SU-DHL-6 (cell line): ENCODE measurements around the gene SNRNP200.

Source experiments
- H2AFZ ChIP-seq: fragments of 200-600 bp; sonication (generic); 2 replicates; pipeline ENCODE4 v1.6.1; 2014; ENCODE audit warnings: low read depth, mild to moderate bottlenecking, moderate library complexity, mixed read lengths, antibody characterized with exemption, low read length; ENCODE audit not compliant: severe bottlenecking
- H3F3A ChIP-seq: fragments of 200-600 bp; shearing (Covaris generic); 2 replicates; pipeline ENCODE4 v1.6.0; 2016; ENCODE audit warnings: antibody characterized with exemption, mild to moderate bottlenecking; ENCODE audit not compliant: insufficient read depth
- H3K27ac ChIP-seq: fragments of 200-600 bp; sonication (generic); 2 replicates; pipeline ENCODE4 v1.5.1; 2016; ENCODE audit warnings: low read depth, mild to moderate bottlenecking, low read length, moderate library complexity, mixed read lengths
- H3K27me3 ChIP-seq: fragments of 200-600 bp; sonication (generic), shearing (Covaris generic); 2 replicates; pipeline ENCODE4 v1.6.0; 2014; ENCODE audit warnings: mild to moderate bottlenecking, low read length
- H3K36me3 ChIP-seq: fragments of 200-600 bp; sonication (generic); 2 replicates; pipeline ENCODE4 v1.6.1; 2014; ENCODE audit warnings: mild to moderate bottlenecking, low read length, mixed read lengths
- H3K4me2 ChIP-seq: fragments of 300-600, 200-600 bp; shearing (Covaris generic), sonication (generic); 2 replicates; pipeline ENCODE4 v1.6.0; 2014; ENCODE audit warnings: low read length, low read depth, mild to moderate bottlenecking; ENCODE audit not compliant: poor library complexity, severe bottlenecking
- H3K4me3 ChIP-seq: fragments of 200-600 bp; sonication (generic); 2 replicates; pipeline ENCODE4 v1.5.1; 2014; ENCODE audit warnings: antibody characterized with exemption, low read length, mild to moderate bottlenecking, mixed read lengths; ENCODE audit not compliant: insufficient read depth, poor library complexity, severe bottlenecking
- H3K79me2 ChIP-seq: fragments of 200-600 bp; sonication (generic); 2 replicates; pipeline ENCODE4 v1.6.1; 2014; ENCODE audit warnings: mild to moderate bottlenecking, low read length, moderate library complexity; ENCODE audit not compliant: insufficient read depth
- H3K9ac ChIP-seq: fragments of 200-600 bp; sonication (generic); 2 replicates; pipeline ENCODE4 v1.7.0; 2014; ENCODE audit warnings: mild to moderate bottlenecking, low read length
- H3K9me2 ChIP-seq: fragments of 200-600 bp; sonication (generic); replicated peaks from 2 replicates; pipeline ENCODE4 v1.6.1; 2014; ENCODE audit warnings: low read length; ENCODE audit not compliant: insufficient read depth
- H3K9me3 ChIP-seq: fragments of 200-600 bp; sonication (generic); 2 replicates; pipeline ENCODE4 v1.6.1; 2014; ENCODE audit warnings: low read length, mixed read lengths; ENCODE audit not compliant: insufficient read depth
- H4K20me1 ChIP-seq: fragments of 200-600 bp; sonication (generic); 2 replicates; pipeline ENCODE4 v1.6.1; 2014; ENCODE audit warnings: low read depth, mild to moderate bottlenecking, antibody characterized with exemption, low read length, moderate library complexity, mixed read lengths
- CTCF ChIP-seq: fragments of 200-600 bp; sonication (generic); IDR thresholded peaks from one replicate; pipeline ENCODE4 v1.5.1; 2017; ENCODE audit warnings: antibody characterized with exemption, mild to moderate bottlenecking, low read length, moderate library complexity; ENCODE audit not compliant: insufficient read depth, poor library complexity, severe bottlenecking
- EZH2phosphoT487 ChIP-seq: fragments of 200-600 bp; sonication (generic), shearing (Covaris generic); conservative IDR thresholded peaks from 2 replicates; pipeline ENCODE4 v1.6.1; 2018; ENCODE audit warnings: mild to moderate bottlenecking, antibody characterized with exemption, low read length, moderate library complexity, mixed read lengths

The SNRNP200 gene

GRCh38 chr2:96239745-96240264 lies 65.5 kb downstream of the SNRNP200 start:
- Histone ChIP-seq H3F3A (no peaks in the 10 kb centered on the region), H3K4me2 (no peak overlapping the region), H4K20me1 (no peaks in the 10 kb centered on the region), H3K9ac (no peak overlapping the region), H2AFZ (no peak overlapping the region), H3K79me2 (no peaks in the 10 kb centered on the region), H3K27me3 (no peaks in the 10 kb centered on the region), H3K36me3 (no peaks in the 10 kb centered on the region), H3K9me3 (no peaks in the 10 kb centered on the region), H3K4me3 (no peak overlapping the region), H3K27ac (no peak overlapping the region), H3K9me2 (no peaks in the 10 kb centered on the region)
- no peak for TF ChIP-seq CTCF
- TF ChIP-seq EZH2phosphoT487, result no peak

- Histone ChIP-seq H3K4me2 (no peak overlapping the region), H3K27ac (no peak overlapping the region), H3F3A (no peaks in the 10 kb centered on the region), H3K4me3 (no peak overlapping the region), H3K9me2 (no peaks in the 10 kb centered on the region), H3K9ac (no peak overlapping the region), H2AFZ (no peak overlapping the region), H4K20me1 (no peaks in the 10 kb centered on the region), H3K27me3 (no peaks in the 10 kb centered on the region), H3K79me2 (no peaks in the 10 kb centered on the region), H3K9me3 (no peaks in the 10 kb centered on the region), H3K36me3 (no peaks in the 10 kb centered on the region)
- TF ChIP-seq CTCF, result no peak
- no peak for TF ChIP-seq EZH2phosphoT487
Measured at GRCh38 chr2:96239091-96239490, 66.3 kb downstream of the SNRNP200 start.

GRCh38 chr2:96238266-96238665 lies 67.1 kb downstream of the SNRNP200 start:
- Histone ChIP-seq H4K20me1 (no peaks in the 10 kb centered on the region), H3K79me2 (no peaks in the 10 kb centered on the region), H3K9me3 (no peaks in the 10 kb centered on the region), H3K4me2 (no peak overlapping the region), H3K36me3 (no peaks in the 10 kb centered on the region), H2AFZ (no peak overlapping the region), H3K27me3 (no peaks in the 10 kb centered on the region), H3K4me3 (no peak overlapping the region), H3F3A (no peaks in the 10 kb centered on the region), H3K9me2 (no peaks in the 10 kb centered on the region), H3K27ac (no peak overlapping the region), H3K9ac (no peak overlapping the region)
- TF ChIP-seq CTCF (no peak), EZH2phosphoT487 (no peak)

GRCh38 chr2:96236882-96237281 lies 68.5 kb downstream of the SNRNP200 start:
- Histone ChIP-seq H3K4me2 (no peak overlapping the region), H2AFZ (no peak overlapping the region), H4K20me1 (no peaks in the 10 kb centered on the region), H3K79me2 (no peaks in the 10 kb centered on the region), H3K4me3 (no peak overlapping the region), H3K27me3 (no peaks in the 10 kb centered on the region), H3F3A (no peaks in the 10 kb centered on the region), H3K27ac (no peak overlapping the region), H3K9me3 (no peaks in the 10 kb centered on the region), H3K36me3 (no peaks in the 10 kb centered on the region), H3K9ac (no peak overlapping the region), H3K9me2 (no peaks in the 10 kb centered on the region)
- TF ChIP-seq EZH2phosphoT487, result no peak
- no peak for TF ChIP-seq CTCF
